ENCODE measurements around the gene AMPD3.

AMPD3 gene

GRCh38 chr11:10460611-10461275 lies 5.7 kb downstream of the AMPD3 start:
- no peak for DNase-seq (ENCODE audit: low read depth in 2 of 2)

DNA sequence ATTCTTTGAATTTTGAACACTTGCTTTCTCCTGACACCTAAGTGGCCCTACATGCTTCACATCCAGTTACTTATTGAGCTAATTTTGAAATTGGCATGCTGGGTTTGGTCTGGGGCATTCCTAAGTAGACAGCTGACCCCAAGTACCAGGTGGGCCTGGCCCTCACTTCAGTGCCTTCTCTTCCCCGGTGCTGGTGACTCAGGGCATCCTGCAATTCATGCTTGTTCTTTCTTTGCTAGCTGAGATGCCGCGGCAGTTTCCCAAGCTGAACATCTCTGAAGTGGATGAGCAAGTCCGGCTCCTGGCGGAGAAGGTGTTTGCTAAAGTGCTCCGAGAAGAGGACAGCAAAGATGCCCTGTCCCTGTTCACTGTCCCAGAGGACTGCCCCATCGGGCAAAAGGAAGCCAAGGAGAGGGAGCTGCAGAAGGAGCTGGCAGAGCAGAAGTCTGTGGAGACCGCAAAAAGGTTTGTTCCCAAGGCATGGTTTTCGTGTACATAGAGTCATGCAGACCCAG lies 6.3 kb downstream of the AMPD3 start:
- DNase-seq (ENCODE audit: low read depth in 2 of 2) = no peak

DNA sequence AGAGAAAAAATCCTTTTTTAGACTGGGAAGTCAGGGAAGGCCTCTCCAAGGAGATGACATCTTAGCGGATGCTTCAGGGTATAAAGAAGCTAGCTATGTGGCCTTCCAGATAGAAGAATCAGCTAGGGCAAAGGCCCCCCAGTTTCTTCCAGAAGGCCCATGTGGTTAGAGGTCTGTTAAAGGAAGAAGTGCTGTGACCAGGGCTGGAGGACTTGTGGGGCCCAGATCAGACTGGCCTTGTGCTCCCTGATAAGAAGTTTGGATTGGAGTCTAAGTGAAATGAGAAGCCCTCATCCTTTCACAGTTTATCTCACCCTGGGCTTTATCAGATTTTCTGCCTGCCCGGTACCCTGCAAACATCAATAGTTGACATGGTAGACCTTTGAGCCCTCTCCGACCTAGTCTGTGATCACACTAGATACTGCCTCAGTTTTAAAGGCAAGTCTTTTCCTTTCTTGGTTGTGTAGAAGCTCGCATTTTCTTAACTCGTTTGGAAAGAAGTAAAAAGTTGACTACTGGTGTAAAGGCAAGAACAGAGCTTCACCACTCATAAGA lies 7.8 kb downstream of the AMPD3 start:
- no peak for DNase-seq (ENCODE audit: low read depth in 2 of 2)

- no peak for DNase-seq (ENCODE audit: low read depth in 2 of 2)
Observed at GRCh38 chr11:10473371-10473770, 18.3 kb downstream of the AMPD3 start.

- DNase-seq (ENCODE audit: low read depth in 2 of 2) = no peak
Observed at GRCh38 chr11:10474551-10474950, 19.5 kb downstream of the AMPD3 start.

DNA sequence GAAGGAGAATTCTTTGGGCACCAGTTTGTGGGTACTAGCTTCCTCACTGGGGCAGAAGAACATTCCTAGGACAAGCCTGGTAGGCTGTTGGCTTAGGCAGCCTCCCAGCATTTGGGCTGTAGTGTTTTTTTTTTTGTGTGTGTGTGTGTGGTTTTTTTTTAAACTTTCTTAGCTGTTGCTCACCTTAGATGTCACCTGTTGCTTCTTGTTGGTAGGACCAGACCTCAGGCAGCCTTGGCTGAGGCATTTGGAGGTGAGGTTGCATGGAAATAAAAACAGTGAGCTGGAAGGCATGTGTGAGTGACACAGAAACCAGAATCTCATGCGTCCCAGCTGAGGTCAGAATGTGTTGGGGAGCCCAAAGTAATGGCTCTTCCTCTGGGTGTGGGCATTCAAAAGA lies 21.3 kb downstream of the AMPD3 start:
- DNase-seq (ENCODE audit: low read depth in 2 of 2) = no peak

DNA sequence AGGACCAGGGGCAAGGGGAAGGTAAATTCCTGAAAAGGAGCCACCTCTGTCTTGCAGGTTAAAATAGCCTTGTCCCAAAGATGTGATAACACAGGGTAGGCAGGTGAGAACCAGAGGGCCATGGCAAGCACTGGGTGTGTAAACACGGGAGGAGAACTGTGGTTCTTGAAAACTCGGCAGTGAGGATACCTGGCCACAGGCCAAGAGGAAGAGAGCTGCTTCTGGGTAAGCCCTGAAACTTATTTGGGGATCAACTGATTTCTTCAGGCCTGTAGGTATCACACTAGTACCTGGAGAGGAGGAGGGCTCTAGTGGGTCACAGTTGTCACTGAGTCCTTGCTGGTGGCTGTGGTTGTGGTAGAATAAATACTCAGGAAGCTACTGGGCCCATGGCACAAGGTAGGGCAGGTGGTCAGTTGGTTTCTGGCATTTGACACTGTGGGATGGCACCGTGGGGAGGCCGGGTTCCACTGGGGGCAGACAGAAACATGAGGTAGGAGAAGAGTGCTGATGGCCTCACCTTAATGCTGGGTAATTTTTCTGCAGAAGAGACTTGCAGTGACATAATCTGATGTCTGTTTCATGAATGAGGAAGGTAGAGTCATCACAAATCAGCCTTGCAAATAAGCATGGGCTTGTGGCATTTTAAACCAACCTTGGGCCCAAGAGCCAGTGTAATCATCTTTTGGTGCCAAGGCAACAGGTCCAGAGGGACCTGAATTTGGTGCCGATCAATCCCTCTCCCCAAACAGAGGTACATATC lies 22.0 kb downstream of the AMPD3 start:
- DNase-seq (ENCODE audit: low read depth in 2 of 2) = no peak

- no peak for DNase-seq (ENCODE audit: low read depth in 2 of 2)
Observed at GRCh38 chr11:10477690-10478046, 22.6 kb downstream of the AMPD3 start.

DNA sequence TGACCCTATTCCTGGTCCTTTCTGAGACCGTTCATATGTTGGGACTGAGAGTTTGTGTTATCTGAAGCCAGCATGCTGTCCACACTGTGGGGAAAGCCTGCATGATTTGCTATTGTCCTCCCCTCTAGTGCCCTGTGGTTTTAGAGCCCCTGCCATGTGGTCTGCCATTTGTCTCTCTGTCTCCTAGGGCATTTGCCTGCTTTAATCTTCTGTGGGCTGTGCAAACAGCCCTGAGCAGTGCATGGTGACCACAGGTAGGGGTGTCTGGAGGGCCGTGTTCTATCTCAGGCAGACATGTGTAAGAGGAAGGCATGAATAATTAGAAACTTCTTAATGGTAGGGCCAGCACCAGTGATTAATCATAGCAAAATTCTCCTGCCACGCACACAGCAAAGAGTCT lies 23.0 kb downstream of the AMPD3 start:
- DNase-seq (ENCODE audit: low read depth in 2 of 2) = no peak

DNA sequence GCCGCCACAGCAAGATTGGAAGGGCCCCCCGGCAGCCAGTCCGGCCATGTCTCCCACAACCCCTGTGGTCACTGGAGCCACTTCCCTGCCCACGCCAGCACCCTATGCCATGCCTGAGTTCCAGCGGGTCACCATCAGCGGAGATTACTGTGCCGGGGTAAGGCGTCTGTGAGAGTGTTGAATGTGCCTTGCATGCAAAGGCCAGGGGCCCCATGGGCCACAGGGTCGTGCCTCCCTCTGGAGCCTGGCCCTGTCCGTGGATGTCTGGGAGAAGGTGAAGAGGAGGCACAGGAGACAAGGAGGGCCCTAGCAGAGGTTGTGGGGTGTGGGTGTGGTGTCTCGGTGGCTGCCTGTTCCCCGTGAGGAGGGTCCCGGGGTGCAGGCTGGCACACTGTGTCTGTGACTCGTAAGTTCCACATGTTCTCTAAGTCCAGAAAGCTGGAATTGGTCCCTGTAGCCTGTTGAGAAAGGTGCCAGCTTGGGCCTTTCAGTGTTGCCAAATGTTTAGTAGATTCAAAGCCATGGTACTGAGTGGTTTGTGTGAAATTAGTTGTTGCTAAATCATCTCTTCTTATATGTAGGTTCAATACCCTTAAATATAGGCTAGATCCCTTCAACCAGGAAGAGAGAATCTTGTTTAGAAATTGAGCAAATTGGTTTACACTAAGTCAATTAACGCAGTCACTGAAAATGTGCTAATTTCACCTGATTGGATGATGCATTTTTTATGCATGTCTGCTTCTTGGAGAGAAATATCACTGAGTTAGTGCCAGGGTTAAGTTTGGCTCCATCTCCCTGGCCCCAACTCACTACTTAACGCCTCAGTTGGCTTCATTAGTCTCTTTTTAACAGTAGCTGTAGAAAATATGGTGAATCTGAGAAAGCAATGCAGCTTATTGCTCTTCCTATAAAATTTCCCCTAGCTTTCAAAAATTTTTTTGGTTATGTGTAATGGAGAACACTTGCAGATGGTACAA lies 23.8 kb downstream of the AMPD3 start:
- no peak for DNase-seq (ENCODE audit: low read depth in 2 of 2)

- no peak for DNase-seq (ENCODE audit: low read depth in 2 of 2)
Observed at GRCh38 chr11:10480026-10480425, 25.0 kb downstream of the AMPD3 start.

DNA sequence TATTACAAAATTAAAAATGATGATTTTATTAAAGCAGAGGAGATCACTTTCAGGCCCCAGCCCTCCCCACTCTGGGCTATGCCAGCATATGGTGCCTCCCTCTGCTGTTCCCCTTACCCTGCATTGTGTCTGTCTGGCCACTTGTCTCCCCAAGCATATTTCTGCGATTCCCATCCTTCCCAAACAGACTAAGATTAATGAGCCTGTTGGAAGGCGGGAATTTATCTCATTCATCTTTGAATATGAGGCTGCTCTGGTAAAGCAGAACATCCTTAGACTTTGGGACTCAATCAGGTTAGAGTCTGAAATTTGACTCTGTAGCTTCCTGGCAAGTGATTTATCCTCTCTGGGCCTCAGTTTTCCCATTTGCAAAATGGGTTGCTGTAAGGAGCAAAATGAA lies 25.7 kb downstream of the AMPD3 start:
- DNase-seq (ENCODE audit: low read depth in 2 of 2) = no peak

- no peak for DNase-seq (ENCODE audit: low read depth in 2 of 2)
Observed at GRCh38 chr11:10481560-10482349, 26.7 kb downstream of the AMPD3 start.

- no peak for DNase-seq (ENCODE audit: low read depth in 2 of 2)
Observed at GRCh38 chr11:10483174-10483573, 28.1 kb downstream of the AMPD3 start.

DNA sequence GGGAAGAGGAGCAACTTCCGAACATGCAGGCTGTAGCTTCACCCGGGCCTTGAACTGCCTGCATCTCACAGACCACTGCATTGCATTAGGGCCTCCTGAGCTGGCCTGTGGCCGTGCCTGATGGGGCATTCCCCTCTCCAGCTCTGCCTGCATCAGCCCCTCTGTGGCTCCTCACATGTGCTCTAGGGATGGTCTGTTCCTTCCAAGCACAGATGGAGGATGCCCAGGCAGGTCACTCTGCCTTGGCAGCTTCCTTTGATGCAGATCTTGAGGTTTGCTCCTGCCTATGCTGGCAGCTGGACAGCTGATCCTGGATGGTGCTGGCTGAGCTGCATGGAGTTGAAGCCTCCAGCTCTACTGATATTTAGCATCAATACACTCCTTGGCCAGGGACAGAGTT lies 28.5 kb downstream of the AMPD3 start:
- DNase-seq (ENCODE audit: low read depth in 2 of 2) = no peak

DNA sequence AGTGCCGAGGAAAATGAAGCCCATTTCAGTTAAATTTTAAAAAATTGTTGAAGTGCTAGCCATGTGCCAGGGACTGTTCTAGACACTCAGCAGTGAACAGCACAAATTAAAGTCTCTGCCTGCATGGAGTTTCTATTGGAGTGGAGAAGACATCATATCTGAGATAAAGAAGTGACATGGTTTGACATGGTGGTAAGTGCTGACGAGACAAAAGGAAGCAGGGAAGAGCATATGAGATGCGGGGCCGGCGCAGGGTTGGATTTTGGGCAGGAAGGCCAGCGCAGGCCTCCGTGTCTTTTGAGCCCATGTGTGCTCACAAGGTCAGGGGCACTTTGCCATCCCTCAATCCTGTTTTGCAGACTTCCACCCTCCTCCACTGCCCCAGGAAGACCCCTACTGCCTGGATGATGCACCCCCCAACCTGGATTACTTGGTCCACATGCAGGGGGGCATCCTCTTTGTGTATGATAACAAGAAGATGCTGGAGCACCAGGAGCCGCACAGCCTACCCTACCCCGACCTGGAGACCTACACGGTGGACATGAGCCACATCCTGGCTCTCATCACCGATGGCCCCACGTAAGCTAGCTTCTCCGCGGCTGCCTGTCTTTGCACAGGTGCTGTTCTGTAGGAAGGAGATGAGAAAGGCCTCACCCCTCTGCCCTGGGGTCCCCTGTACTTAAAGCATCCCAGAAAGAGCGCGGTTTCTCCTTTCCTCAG lies 29.6 kb downstream of the AMPD3 start:
- DNase-seq (ENCODE audit: low read depth in 2 of 2) = no peak

DNA sequence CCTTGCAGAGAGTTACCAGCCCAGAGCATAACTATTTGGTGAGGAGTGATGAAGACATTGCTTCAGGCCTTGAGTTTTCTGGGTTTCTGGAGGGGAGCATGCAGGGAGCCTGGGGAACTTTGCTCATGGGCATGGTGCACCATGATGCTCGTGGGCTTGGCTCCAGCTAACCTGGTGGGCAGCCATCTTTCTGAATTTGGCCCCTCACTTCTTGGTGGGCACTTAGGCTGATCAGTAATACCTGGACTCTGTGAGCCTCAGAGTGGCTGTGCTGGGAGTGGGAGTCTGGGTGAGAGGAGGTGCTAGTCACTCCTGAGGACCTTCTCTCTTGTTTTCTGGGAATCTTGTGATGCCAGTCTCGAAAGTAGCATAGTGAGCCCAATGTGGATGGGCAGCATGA lies 30.6 kb downstream of the AMPD3 start:
- DNase-seq (ENCODE audit: low read depth in 2 of 2) = no peak

DNA sequence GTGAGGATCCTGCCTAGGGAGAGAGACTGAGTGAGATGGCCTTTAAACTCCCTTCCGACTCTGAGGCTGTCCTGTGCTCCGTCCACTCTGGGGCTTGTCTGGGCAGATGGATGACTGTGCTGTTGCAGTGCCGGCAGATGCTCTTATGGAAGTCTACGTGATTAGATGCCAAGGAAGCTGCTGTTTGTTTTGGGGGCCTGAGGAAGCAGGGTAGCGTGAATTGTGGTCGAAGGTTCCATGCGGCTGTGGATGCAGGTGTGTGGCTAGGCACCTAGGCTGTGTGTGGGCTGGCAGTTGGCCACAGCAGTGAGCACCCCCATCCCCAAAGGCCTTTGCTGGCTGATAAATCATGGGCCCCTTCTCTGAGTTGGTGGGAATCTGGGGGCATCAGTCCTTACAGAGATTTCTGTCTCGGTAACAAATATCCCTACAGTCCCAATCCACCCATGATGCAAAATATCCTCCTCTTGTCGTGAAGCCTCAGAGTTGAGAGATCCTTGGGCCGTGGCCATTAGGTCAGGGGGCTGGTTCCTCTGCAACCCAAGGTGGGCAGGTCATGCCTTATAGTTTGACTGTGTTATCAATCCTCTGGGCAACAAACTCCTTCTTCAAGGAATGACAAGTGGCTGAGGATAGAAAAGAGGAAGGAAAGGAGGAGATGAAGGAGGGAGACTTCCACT lies 31.2 kb downstream of the AMPD3 start:
- no peak for DNase-seq (ENCODE audit: low read depth in 2 of 2)

DNA sequence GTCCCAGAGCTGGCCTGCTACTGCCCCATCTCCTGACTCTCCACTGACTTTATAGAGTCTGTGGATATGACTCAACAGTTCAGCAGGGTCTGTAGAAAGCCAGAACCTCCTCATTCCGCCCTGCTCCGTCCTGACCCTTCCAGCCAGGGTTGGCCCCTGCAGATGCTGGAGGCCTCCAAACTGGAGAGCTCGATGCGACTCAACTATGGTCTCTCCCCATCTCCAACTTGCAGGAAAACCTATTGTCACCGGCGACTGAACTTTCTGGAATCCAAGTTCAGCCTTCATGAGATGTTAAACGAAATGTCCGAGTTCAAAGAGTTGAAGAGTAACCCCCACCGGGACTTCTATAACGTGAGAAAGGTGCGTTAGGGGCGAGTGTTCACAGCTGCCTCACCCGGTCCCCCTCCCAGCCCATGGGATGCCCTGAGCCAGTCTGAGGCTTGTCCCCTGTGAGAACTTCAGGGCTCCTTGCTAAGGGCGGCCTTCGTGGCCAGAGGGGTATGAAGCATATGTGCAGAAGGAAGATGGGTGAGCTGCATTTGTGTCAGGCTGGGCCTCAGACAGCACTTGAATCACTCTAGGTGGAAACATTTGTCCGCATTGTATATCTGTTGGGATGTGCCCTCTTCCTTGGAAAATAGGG lies 32.1 kb downstream of the AMPD3 start:
- DNase-seq (ENCODE audit: low read depth in 2 of 2) = no peak
